GM18517 (cell line): ENCODE results near the gene CCER1.
"Not testable (repeated sequence)": the region's sequence is repeated elsewhere in the genome, so short reads cannot be mapped to it uniquely, and the experiment has no call there.

Experiments
- ATAC-seq: cut with Tn5 transposase; IDR thresholded peaks from one replicate; pipeline ENCODE4 v1.9.1; 2021; ENCODE audit warnings: mild to moderate bottlenecking, moderate library complexity; ENCODE audit not compliant: unreplicated experiment

CCER1 gene

DNA sequence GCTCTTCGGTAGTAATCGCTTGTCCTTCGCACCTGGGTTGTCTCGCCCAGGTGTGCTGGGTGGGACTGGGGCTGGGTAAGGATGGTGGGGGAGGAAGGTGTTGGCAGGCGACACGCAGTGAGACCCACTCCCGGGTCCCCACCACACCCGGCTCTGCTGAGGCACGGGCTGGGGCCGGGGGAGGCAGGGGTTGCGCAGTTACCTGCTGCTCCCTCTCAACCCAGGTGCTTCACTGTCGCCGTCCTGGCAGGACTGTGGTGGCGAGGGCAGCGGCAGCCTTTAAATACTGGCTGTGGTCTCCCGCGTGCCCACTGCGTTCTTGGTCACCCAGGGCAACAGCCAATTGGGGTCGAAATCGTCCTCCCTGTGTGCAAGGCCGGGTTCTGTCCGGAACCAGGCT lies at the start of gene CCER1:
TSS of gene CCER1 (minus strand) at position 256 of the 400 bp plus-strand sequence. CDS start 434 bp downstream, outside the sequence.
- ATAC-seq = no peak

DNA sequence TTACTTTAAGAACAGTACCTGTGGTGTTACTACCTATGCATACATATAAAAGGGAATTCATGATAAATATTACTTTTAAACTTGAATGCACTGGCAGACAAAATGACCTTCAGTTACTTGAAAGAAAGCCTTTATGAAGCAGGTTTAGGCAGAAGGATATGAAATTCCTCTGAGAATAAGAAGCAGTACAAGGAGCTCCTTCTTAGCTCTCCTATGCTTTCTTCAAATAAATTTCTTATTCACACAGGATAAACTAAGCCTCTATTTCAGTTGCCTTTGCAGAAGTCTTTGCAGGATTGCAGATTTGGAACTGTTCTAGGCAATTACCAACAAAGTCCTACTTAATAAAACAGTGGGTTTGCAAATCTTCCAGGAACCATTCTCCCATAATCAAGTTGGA lies 48.8 kb upstream of the CCER1 start:
- ATAC-seq = no peak

GRCh38 chr12:91001306-91001705 lies 46.3 kb upstream of the CCER1 start:
- no peak for ATAC-seq

DNA sequence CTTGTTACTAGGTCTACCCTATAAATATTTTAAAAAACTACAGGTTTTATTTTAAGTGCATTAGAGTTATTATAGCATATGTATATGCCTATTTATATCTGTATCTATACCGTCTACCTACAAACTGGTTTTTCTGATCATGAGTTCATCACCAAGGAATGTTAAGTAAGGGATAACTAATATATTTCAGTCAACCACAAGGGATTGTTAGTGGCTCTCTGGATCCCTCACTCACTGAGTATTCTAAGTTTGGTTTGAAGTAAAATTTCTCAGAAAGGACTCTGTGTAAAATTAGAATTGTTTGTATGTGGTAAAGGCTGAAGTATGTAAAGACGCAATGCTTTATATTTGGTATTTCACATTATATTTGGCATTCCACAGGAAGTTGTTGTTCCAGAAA lies 45.0 kb upstream of the CCER1 start:
- ATAC-seq = no peak

- ATAC-seq = no peak
Measured at GRCh38 chr12:90999527-90999926, 44.6 kb upstream of the CCER1 start.

- ATAC-seq = no peak
Measured at GRCh38 chr12:90995010-90995409, 40.0 kb upstream of the CCER1 start.

DNA sequence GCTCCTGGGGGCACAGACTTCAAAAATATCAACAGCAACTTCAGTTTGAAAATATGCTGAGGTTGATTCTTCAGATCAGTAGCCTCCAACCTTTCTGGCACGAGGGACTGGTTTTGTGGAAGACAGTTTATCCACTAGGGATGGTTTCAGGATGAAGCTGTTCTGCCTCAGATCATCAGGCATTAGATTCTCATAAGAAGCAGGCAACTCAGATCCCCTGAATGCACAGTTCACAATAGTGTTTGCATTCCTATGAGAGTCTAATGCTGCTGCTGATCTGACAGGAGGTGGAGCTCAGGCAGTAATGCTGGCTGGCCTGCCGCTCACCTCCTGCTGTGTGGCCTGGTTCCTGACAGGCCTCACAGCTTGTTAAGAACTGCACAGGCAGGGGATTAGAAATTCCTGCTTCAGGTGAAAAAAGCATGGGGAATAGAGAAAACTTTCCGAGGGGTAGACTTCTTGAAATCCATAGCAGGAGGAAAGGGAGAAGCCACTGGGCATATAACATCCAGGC lies 37.0 kb upstream of the CCER1 start:
- no peak for ATAC-seq

DNA sequence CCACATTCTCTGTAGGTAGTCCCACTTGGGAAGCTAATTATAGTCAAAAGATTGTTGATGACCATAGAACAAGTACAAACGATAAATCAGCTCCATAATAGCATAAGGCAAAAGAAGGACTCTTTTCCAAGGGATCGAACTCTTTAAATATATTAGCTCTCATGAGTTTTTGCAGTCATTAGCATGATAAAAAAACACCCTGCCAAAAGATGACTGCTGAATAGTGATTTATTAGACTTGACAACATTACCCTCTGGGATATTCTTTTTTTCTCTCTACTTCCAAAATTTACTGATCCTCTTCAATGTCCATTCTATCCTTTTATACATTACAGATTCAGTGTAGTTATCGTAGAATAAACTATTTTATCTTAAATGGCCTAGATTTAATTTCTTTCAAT lies 35.6 kb upstream of the CCER1 start:
- ATAC-seq = no peak

GRCh38 chr12:90989686-90990111 lies 34.7 kb upstream of the CCER1 start:
- ATAC-seq = no peak

GRCh38 chr12:90987520-90987919 lies 32.5 kb upstream of the CCER1 start:
- no peak for ATAC-seq

GRCh38 chr12:90987101-90987500 lies 32.1 kb upstream of the CCER1 start:
- no peak for ATAC-seq

DNA sequence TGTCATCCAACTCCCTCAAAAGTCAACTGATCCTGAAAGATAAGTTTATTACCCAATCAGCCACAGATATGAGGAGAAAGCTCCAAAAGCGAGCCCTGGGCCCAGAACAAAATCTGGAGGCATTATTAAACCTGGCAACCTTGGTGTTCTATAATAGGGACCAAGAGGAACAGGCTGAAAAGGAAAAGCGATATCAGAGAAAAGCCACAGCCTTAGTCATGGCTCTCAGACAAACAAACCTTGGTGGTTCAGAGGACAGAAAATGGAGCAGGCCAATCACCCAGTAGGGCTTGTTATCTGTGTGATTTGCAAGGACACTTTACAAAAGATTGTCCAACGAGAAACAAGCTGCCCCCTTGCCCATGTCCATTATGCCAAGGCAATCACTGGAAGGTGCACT lies 30.4 kb upstream of the CCER1 start:
- ATAC-seq = not testable (repeated sequence)

DNA sequence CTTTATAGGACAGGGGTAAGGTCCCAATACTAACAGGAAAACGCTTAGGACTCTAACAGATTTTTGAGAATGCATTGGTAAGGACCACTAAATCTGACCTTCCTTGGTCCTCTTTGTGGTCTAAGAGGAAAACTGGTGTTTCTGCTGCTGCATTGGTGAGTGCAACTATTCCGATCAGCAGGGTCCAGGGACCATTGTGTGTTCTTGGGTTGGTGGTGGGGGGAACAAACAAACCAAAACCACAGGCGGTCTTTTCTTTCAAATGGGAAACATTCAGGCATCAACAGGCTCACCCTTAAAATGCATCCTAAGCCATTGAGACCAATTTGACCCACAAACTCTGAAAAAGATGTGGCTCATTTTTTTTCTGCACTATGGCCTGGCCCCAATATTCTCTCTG lies 29.1 kb upstream of the CCER1 start:
- ATAC-seq = no peak

GRCh38 chr12:90982170-90982569 lies 27.2 kb upstream of the CCER1 start:
- no peak for ATAC-seq

DNA sequence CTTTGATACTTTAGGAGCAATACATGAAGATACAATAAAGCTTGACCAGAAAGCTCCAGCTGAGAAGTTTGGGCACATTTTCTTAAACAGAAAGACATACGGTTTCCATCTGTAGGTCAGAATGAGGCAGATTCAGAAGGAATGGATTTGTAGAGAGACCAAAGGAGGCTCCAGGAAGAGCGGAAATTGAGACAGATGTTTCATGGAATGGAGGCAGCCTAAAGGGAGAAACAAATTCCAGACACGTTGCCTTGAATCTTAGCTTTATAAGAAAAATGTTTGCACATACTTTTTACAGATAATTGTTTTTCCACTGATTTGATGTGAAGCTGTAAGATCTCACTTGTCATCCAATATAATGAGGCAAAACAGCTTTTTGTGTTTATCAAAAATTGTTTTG lies 25.0 kb upstream of the CCER1 start:
- no peak for ATAC-seq

- ATAC-seq = no peak
Measured at GRCh38 chr12:90979019-90979418, 24.0 kb upstream of the CCER1 start.

DNA sequence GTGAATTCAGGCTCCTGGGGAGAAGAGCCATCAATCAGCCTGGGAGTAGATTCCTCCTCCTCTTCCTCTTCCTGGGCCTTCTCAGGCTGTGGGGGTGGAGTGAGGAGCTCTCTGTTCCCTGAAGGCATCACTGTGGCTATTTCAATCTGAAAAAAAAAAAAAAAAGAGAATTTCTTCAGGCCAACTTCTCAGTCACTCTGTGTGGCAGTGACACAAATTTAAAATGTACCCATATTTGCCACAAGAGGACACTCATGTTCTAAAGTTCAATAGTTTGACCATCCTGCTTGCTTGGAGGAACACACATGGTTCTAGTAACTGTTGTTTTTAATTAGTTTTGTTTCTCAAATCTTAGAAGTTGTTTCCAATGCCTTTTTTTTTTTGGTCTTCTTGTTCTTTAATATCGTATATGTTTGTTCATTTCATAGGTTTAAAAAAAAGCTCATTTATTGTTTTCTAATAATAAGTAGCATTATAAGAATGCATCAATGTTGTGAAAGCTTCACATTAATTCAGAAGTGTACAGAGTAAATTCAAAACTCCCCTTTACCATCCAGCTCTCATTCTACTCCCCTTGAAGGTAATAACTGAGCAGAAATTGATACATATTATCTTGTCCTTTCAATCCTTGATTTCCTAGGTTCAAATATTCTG lies 23.3 kb upstream of the CCER1 start:
- peak; percentile 89 for ATAC-seq

DNA sequence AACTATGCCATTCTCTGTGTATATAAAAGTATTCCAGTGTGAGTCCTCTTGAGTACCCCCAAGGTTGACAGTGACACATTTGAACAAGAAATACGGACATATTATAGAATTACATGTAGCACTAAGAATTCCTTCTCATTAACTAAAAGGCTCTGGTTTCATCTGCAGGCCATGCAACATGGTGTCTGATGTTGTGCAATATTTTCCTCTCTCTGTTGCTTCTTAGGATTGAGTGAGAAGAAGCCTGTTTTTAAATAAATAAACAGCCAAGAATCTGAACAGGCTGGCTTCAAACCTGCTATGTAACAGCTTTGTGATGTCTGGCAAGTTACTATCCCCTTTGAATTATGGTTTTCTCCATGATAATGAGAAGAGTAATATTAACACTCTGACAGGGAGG lies 22.2 kb upstream of the CCER1 start:
- ATAC-seq = no peak

GRCh38 chr12:90974286-90974685 lies 19.3 kb upstream of the CCER1 start:
- ATAC-seq = no peak

DNA sequence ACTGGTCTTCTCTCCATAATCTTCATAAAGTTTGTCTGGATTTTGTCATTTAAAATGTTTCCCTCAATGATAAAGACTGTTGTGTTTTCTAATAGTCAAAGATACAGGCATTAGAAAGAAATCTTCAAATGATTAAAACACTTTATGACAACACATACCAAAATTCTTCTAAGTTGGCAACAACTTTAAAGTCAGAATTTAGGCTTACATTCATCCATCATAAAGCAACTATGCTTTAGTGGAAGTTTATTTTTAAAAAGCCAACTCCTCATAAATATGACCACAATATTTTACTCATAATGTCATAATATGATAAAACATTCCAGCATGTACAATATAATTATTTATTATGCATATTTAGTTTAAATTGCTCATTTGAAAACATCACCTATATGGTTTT lies 17.2 kb upstream of the CCER1 start:
- no peak for ATAC-seq

GRCh38 chr12:90970911-90971310 lies 15.9 kb upstream of the CCER1 start:
- no peak for ATAC-seq

DNA sequence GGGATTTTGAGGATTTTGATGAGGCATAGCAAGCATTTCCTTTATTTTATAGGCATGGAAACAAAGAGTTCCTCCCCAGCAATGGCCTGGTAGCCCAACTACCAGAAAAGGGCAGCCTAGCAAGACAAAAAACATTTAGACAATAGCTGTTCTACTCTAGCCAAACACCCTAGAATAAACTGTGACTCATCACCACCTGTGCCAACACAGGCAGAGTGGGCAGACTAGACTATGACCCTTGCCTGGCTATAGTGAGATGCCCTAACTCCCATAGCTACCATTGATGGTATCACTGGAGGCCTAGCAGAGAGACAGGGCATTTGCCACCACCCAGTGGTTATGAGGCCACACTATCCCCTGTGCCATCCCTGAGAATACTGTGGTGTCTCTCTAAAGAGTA lies 15.5 kb upstream of the CCER1 start:
- no peak for ATAC-seq

GRCh38 chr12:90969851-90970250 lies 14.9 kb upstream of the CCER1 start:
- ATAC-seq = no peak
